ENCODE results near the gene SH3RF3. TPM values are rescaled to one million over a fixed set of nuclear protein-coding genes. Genes with fewer than 3 reads are reported as not detected.

SH3RF3 gene
- total RNA-seq, 1 experiment from 2014 or later = not detected

- ATAC-seq (no peak), DNase-seq (ENCODE audit: low read depth, low spot score) (no peak)
- Histone ChIP-seq H3K36me3 (ENCODE audit: control insufficient read depth in 1 of 2, insufficient read depth in 2 of 2, low read length in 2 of 2) (no peaks in the 10 kb centered on the region), H3K9ac (ENCODE audit: low read length) (no peak overlapping the region), H3K9me3 (ENCODE audit: control insufficient read depth in 1 of 2, insufficient read depth in 1 of 2, low read depth in 1 of 2, low read length in 2 of 2) (no peaks in the 10 kb centered on the region), H3K27me3 (ENCODE audit: insufficient read depth, low read length) (peaks cover 26% of the 10 kb centered on the region; the same call in 1 of the 2 replicates), H4K20me1 (ENCODE audit: insufficient read depth) (no peaks in the 10 kb centered on the region), H3K27ac (ENCODE audit: low read depth, low read length) (no peak overlapping the region), H3K4me1 (ENCODE audit: control insufficient read depth in 1 of 2, insufficient read depth in 2 of 2, low read length in 2 of 2) (no peaks in the 10 kb centered on the region), H3K4me3 (replicated peaks in 1 of 2; ENCODE audit: low read depth in 1 of 2, low read length in 2 of 2) (no peak overlapping the region), H3K79me2 (ENCODE audit: insufficient read depth, low read length) (no peaks in the 10 kb centered on the region), H3K9me2 (ENCODE audit: insufficient read depth) (no peaks in the 10 kb centered on the region), H2AFZ (ENCODE audit: low read depth, low read length, poor library complexity, severe bottlenecking) (no peak overlapping the region), H3K4me2 (ENCODE audit: low read length) (no peak overlapping the region)
- CTCF ChIA-PET = no interaction called here
- BruUV-seq (replicated peaks) = no TSS peak
- TF ChIP-seq MAX (IDR thresholded peaks at IDR 0.05) = no peak
- TF ChIP-seq POLR2AphosphoS5 (IDR thresholded peaks at IDR 0.05; ENCODE audit: low read depth, low read length) = no peak
- no peak for TF ChIP-seq SP1 (IDR thresholded peaks at IDR 0.05; ENCODE audit: low read depth)
- TF ChIP-seq POLR2A (IDR thresholded peaks at IDR 0.05; ENCODE audit: borderline replicate concordance, extremely low read depth, insufficient read depth, insufficient read length) = no peak
- TF ChIP-seq ZBTB33 (IDR thresholded peaks at IDR 0.05; ENCODE audit: extremely low read depth, insufficient replicate concordance, low read length) = no peak
- intact Hi-C loops (cut with micrococcal nuclease) = no loop called here
- POLR2A ChIA-PET = no interaction called here
- RAD21 ChIA-PET (ENCODE audit: low non-redundant PET in 1 of 2, low total read pairs in 2 of 2, uncharacterized antibody in 2 of 2, unreplicated experiment in 2 of 2) = no interaction called here
Measured at GRCh38 chr2:109168716-109169115, 39.7 kb downstream of the SH3RF3 start.

GRCh38 chr2:109170645-109171044 is 41.6 kb downstream of the SH3RF3 start:
- no peak overlapping the region for H2AFZ ChIP-seq (ENCODE audit: low read depth, low read length, poor library complexity, severe bottlenecking)
- ATAC-seq = peak; percentile 79
- DNase-seq (ENCODE audit: low read depth, low spot score) = no peak
- H3K9ac ChIP-seq (ENCODE audit: low read length) = no peak overlapping the region
- H3K36me3 ChIP-seq (ENCODE audit: control insufficient read depth in 1 of 2, insufficient read depth in 2 of 2, low read length in 2 of 2) = no peaks in the 10 kb centered on the region
- intact Hi-C loops (cut with micrococcal nuclease) = no loop called here
- H4K20me1 ChIP-seq (ENCODE audit: insufficient read depth) = no peaks in the 10 kb centered on the region
- no TSS peak for BruUV-seq (replicated peaks)
- TF ChIP-seq SP1 (IDR thresholded peaks at IDR 0.05; ENCODE audit: low read depth) (no peak), POLR2A (IDR thresholded peaks at IDR 0.05; ENCODE audit: borderline replicate concordance, extremely low read depth, insufficient read depth, insufficient read length) (no peak), JUND (IDR thresholded peaks at IDR 0.05) (no peak), SIN3A (IDR thresholded peaks at IDR 0.05; ENCODE audit: low read depth) (no peak), TCF7L2 (IDR thresholded peaks at IDR 0.05; ENCODE audit: borderline replicate concordance, extremely low read depth, insufficient read depth, insufficient read length) (no peak), RAD21 (IDR thresholded peaks at IDR 0.05; ENCODE audit: low read depth) (0 out of 2 replicates have a peak, but pooled peaks have one; percentile 6), CEBPB (IDR thresholded peaks at IDR 0.05; ENCODE audit: low read depth) (0 out of 2 replicates have a peak, but pooled peaks have one; percentile 25), ZNF274 (IDR thresholded peaks at IDR 0.05; ENCODE audit: low read depth, low read length) (no peak), EGR1 (IDR thresholded peaks at IDR 0.05; ENCODE audit: low read depth) (no peak), CBX3 (IDR thresholded peaks at IDR 0.05; ENCODE audit: low read depth) (no peak), ELF1 (IDR thresholded peaks at IDR 0.05; ENCODE audit: borderline replicate concordance, low read depth) (no peak), CTCF (IDR thresholded peaks at IDR 0.05 in 2 of 3, conservative IDR thresholded peaks at IDR 0.05 in 1 of 3; ENCODE audit: borderline replicate concordance in 1 of 3, insufficient read depth in 1 of 3, low read depth in 2 of 3, low read length in 2 of 3) (peak in 1 of 3 experiments; percentile 32; a peak in 3 of 6 replicates), EZH2 (IDR thresholded peaks at IDR 0.05) (no peak), MAX (IDR thresholded peaks at IDR 0.05) (no peak), ZFX (IDR thresholded peaks at IDR 0.05) (no peak)
- POLR2A ChIA-PET = no interaction called here
- H3K9me3 ChIP-seq (ENCODE audit: control insufficient read depth in 1 of 2, insufficient read depth in 1 of 2, low read depth in 1 of 2, low read length in 2 of 2) = no peaks in the 10 kb centered on the region
- no peaks in the 10 kb centered on the region for H3K4me1 ChIP-seq (ENCODE audit: control insufficient read depth in 1 of 2, insufficient read depth in 2 of 2, low read length in 2 of 2)
- no peaks in the 10 kb centered on the region for H3K79me2 ChIP-seq (ENCODE audit: insufficient read depth, low read length)
- H3K4me3 ChIP-seq (replicated peaks in 1 of 2; ENCODE audit: low read depth in 1 of 2, low read length in 2 of 2) = no peak overlapping the region
- H3K27ac ChIP-seq (ENCODE audit: low read depth, low read length) = no peak overlapping the region
- CTCF ChIA-PET = no interaction called here
- H3K9me2 ChIP-seq (ENCODE audit: insufficient read depth) = no peaks in the 10 kb centered on the region
- peaks cover 31% of the 10 kb centered on the region; the same call in 1 of the 2 replicates for H3K27me3 ChIP-seq (ENCODE audit: insufficient read depth, low read length)
- RAD21 ChIA-PET (ENCODE audit: low non-redundant PET in 1 of 2, low total read pairs in 2 of 2, uncharacterized antibody in 2 of 2, unreplicated experiment in 2 of 2) = no interaction called here
- no peak overlapping the region for H3K4me2 ChIP-seq (ENCODE audit: low read length)

Data from HCT116 (cell line).